HG02623 (cell line): ENCODE data around the gene NCOA7.
"Not testable (repeated sequence)": the region's sequence is repeated elsewhere in the genome, so short reads cannot be mapped to it uniquely, and the experiment has no call there.

Experiments
- ATAC-seq: cut with Tn5 transposase; IDR thresholded peaks from one replicate; pipeline ENCODE4 v1.9.1; 2021; ENCODE audit warnings: moderate library complexity; ENCODE audit not compliant: unreplicated experiment

The NCOA7 gene

GRCh38 chr6:125832391-125833117 lies 41.8 kb downstream of the NCOA7 start:
- ATAC-seq, result no peak

DNA sequence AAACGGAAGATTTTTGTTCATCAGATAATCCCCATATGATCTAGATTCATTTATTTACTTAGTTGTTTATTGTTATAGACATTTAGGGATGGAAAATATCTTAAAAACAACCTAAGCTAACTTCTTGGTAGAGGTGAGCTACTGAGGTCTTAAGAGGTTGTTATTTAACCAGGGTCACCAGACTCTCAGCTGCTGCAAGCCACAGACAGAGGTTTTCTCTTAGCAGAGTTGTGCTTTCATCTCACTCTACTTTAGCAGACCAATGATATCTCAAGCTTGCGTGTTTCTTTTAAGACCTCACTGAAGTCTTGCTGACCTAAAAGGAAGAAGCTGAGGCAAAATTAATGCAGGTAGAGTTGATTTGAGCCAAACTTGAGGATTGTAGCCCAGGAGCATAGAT lies 43.6 kb downstream of the NCOA7 start:
- ATAC-seq, result peak; percentile 67

- no peak for ATAC-seq
These were observed 44.5 kb downstream of the NCOA7 start for GRCh38 chr6:125835221-125835744.

GRCh38 chr6:125836466-125836865 lies 45.7 kb downstream of the NCOA7 start:
- ATAC-seq, result no peak

DNA sequence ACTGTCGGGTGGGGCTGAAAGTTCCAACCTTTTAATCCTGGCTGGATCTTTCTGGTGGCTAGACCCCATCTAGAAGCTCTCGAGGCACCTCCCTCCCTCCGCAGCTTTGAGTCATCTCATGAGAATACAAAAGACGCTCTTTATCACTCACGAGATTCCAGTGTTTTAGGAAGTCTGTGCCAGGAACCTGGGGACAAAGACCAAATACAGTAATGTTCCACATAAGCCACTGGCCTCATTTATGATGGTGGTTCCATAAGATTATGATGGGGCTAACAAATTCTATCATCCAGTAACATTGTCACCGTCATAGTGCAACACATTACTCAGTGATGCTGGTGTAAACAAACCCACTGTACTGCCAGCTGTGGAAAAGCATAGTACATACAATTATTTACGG lies 48.7 kb downstream of the NCOA7 start:
- ATAC-seq, result no peak

GRCh38 chr6:125839879-125840278 lies 49.1 kb downstream of the NCOA7 start:
- no peak for ATAC-seq

DNA sequence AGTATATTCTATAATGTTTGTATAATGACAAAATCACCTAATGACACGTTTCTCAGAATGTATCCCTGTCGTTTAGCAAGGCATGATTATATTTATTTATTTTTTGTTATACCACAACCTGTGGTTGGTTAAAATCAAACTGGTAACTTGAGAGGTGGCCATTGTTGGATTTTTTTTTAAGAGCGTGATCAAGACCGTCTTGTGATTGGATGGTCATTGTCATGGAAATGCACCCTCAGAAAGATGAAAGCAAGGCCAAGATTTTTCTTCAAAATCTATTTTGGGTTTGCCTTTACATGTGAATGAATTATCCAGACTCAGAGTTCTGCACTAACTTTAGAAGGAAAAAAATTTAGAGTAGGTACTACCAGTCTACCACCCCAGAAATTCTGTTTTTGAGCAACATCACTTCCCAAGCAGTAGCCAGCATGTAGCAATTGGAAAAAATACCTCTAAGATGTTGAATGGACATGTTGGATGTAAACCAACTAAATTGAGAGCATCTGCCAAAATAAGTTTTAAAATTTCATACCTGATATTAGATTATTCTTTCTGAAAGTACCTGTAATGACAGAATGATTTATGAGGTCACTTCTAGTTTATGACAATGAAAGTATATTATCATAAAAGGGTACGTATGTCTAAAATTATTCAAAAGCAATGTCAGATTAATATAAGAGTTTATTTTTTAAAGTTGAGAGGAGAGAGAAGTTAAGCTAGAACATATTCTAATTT lies 50.8 kb downstream of the NCOA7 start:
- ATAC-seq, result no peak

DNA sequence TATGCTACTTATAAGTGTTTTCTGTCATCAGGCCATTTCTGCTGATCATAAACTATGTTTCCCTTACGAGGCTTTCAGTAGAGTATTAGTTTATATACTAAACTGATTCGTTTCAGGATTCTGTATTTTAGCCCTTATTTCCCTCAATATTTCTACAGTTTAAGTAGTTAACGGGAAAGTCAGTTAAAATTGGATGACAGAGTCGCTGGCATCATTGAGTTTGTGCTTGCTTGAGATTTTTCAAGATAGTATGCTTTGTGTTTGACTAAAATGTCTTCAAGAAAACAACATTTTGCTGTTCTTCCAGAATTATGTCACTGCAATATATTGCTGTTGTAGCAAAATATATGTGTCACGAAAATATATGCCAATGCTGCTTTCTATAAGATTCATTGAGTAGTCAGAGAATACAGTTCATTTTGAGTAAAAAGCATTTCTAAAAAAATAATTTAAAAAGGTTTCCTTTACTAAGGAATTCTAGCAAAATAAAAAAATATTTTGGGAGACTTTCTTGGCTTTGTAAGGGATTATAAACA lies 51.4 kb downstream of the NCOA7 start:
- ATAC-seq, result no peak

DNA sequence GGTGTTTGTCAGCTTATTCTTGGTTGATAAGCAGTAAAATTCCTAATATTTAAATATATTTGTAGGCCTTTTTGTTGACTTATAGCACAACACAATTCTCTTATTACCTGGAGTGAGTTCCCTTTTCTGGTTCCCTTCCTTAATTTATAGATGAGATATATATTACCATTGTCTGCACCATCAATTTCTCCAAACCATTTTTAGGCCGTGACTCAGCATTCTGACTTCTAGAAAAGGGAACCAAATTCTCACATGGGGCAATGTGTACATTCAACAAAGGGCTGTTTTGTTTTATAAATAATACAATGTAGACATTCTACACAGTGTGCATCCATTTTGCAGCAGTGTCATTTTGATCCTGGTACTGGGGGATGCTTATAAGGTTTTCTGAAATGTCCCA lies 52.8 kb downstream of the NCOA7 start:
- no peak for ATAC-seq

- no peak for ATAC-seq
These were observed 54.2 kb downstream of the NCOA7 start for GRCh38 chr6:125844989-125845388.

- ATAC-seq, result no peak
These were observed 55.7 kb downstream of the NCOA7 start for GRCh38 chr6:125846292-125847024.

GRCh38 chr6:125848286-125848685 lies 57.5 kb downstream of the NCOA7 start:
- not testable (repeated sequence) for ATAC-seq

GRCh38 chr6:125850361-125850760 lies 59.6 kb downstream of the NCOA7 start:
- ATAC-seq, result no peak

GRCh38 chr6:125852587-125852986 lies 61.8 kb downstream of the NCOA7 start:
- no peak for ATAC-seq

DNA sequence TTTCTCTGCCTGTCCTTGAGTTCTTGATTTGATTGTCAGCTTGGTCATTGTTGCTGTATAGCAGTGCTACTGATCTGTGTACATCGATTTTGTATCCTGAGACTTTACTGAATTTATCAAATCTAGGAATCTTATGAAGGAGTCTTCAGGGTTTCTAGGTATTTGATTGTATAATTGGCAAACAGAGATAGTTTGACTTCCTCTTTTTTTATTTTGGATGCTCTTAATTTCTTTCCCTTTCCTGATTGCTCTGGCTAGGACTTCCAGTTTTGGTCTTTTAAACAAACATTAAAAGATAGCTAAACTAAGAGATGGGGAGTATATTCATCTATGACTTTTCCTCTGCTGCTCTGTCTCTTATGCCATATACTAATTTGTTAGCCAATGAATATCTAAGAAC lies 62.4 kb downstream of the NCOA7 start:
- ATAC-seq, result no peak

DNA sequence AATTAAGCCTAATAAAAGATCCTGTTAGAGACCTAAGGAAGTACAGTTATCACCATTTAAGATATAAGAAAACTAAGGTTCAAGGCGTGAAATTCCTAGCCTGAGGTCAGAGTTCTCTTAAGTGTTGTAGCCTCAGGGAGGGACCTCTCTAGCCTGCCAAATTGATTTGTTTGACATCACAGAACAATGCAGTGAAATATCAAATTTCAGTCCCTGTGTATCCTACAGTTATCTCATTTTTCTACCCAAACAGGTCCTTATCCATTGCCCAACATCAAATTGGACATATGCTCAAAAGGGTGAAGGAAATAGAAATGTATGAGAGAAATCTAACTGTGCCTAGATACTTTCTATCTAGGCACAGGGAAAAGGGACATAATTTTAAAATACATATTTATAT lies 63.0 kb downstream of the NCOA7 start:
- ATAC-seq, result no peak

DNA sequence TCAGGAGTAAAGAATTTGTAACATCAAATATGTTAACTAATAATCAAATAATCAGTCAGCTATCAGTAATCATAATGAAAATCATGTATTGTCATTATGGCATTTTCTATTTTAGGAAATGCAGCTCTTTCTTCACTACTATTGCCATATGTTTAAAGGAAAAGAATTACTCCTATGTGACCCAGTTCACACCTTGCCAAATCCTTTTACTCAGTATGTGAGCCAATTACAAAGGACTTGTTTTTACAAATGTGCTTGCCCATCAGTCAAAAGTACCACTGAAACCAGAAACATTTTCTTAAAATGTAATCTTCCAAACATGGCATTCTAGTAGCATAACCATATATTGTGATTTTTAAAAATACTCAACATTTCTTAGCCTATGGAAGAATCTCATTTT lies 63.6 kb downstream of the NCOA7 start:
- no peak for ATAC-seq

GRCh38 chr6:125855783-125856182 lies 65.0 kb downstream of the NCOA7 start:
- no peak for ATAC-seq

- ATAC-seq, result no peak
These were observed 67.1 kb downstream of the NCOA7 start for GRCh38 chr6:125857846-125858245.

GRCh38 chr6:125858427-125859320 lies 67.9 kb downstream of the NCOA7 start:
- ATAC-seq, result peak; percentile 71
